GM12878 (cell line): Measurements from ENCODE around the gene SPATC1L. TPM values are rescaled to one million over a fixed set of nuclear protein-coding genes. Genes with fewer than 3 reads are reported as not detected.

Source experiments
- ATAC-seq: fragments of 200-7000 bp; cut with Tn5 transposase; 3 replicates; pipeline ENCODE4 v1.9.1; 2020; ENCODE audit warnings: mild to moderate bottlenecking, moderate library complexity
- BruUV-seq: library from RNA; stranded (reverse); fragments of 400-500 nt; replicated peaks from 2 replicates; lab custom pipeline; 2021; lab: Mats Ljungman, UMichigan
- CTCF ChIA-PET: fragments of 300-600 bp; sonication (Branson Sonifier 250); formaldehyde crosslinking; extraction: SDS; loops from one replicate; lab custom pipeline; 2021; ENCODE audit warnings: inconsistent platforms; lab: Yijun Ruan, JAX
- POLR2A ChIA-PET: fragments of 350-600 bp; formaldehyde crosslinking; extraction: SDS; loops from one replicate; lab custom pipeline; 2021; ENCODE audit warnings: inconsistent platforms; lab: Charles Lee
- RAD21 ChIA-PET: fragments of 300-600 bp; sonication (Branson Sonifier 250); formaldehyde crosslinking; loops from one replicate; lab custom pipeline; 2023; ENCODE audit warnings: antibody characterized with exemption; ENCODE audit not compliant: unreplicated experiment; lab: Charles Lee
- SMC1A ChIA-PET: fragments of 300-600 bp; sonication (Branson Sonifier 250); formaldehyde crosslinking; loops from one replicate; lab custom pipeline; 2023; ENCODE audit not compliant: unreplicated experiment, uncharacterized antibody; lab: Charles Lee
- DNase-seq: peaks from one replicate; pipeline ENCODE4 v3.0.0-alpha.2; 2011; ENCODE audit warnings: low read depth, low spot score
- FAIRE-seq: peaks from 3 replicates; lab custom pipeline; 2011; peaks lifted over from hg19 to GRCh38; lab: Jason Lieb, UNC
- H2AFZ ChIP-seq: 2 replicates; pipeline ENCODE4 v1.6.0; 2011; ENCODE audit warnings: low read depth, low read length, control low read depth; ENCODE audit not compliant: control insufficient read depth
- H3K27ac ChIP-seq: 2 replicates; pipeline ENCODE4 v1.5.1; 2011; ENCODE audit warnings: control low read depth; ENCODE audit not compliant: control insufficient read depth, insufficient read depth
- H3K27me3 ChIP-seq, 2 experiments: replicated peaks in 1 of 2; 2 replicates each; pipeline versions ENCODE4 v1.6.0 to v1.6.1; 2011; ENCODE audit warnings: low read length in 1 of 2; ENCODE audit not compliant: control insufficient read depth in 2 of 2, insufficient read depth in 2 of 2
- H3K36me3 ChIP-seq, 2 experiments: 2 replicates each; pipeline ENCODE4 v1.5.1; 2011; ENCODE audit warnings: low read length in 1 of 2; ENCODE audit not compliant: control insufficient read depth in 2 of 2, insufficient read depth in 2 of 2
- H3K4me1 ChIP-seq: 2 replicates; pipeline ENCODE4 v1.6.1; 2011; ENCODE audit warnings: mild to moderate bottlenecking, low read length, moderate library complexity, mixed read lengths; ENCODE audit not compliant: control insufficient read depth, insufficient read depth
- H3K4me2 ChIP-seq: 2 replicates; pipeline ENCODE4 v1.6.0; 2011; ENCODE audit warnings: control low read depth; ENCODE audit not compliant: control insufficient read depth, insufficient read depth
- H3K4me3 ChIP-seq: fragments of 200-600 bp; sonication (generic); 2 replicates; pipeline ENCODE4 v1.5.1; 2016
- H3K79me2 ChIP-seq: 2 replicates; pipeline ENCODE4 v1.6.0; 2011; ENCODE audit warnings: low read length; ENCODE audit not compliant: control insufficient read depth, insufficient read depth
- H3K9ac ChIP-seq: 2 replicates; pipeline ENCODE4 v1.8.0; 2011; ENCODE audit warnings: low read length, control low read depth, mixed read lengths; ENCODE audit not compliant: control insufficient read depth, insufficient read depth
- H3K9me3 ChIP-seq: replicated peaks from 3 replicates; pipeline ENCODE4 v1.5.1; 2011; ENCODE audit warnings: mild to moderate bottlenecking, low read length; ENCODE audit not compliant: control insufficient read depth, insufficient read depth
- H4K20me1 ChIP-seq: 2 replicates; pipeline ENCODE4 v1.6.0; 2011; ENCODE audit not compliant: control insufficient read depth, insufficient read depth
- ATF7 ChIP-seq: fragments of 450-650 bp; IDR thresholded peaks from 2 replicates; pipeline ENCODE4 v1.6.1; 2016; ENCODE audit warnings: low read depth, mild to moderate bottlenecking
- CBX5 ChIP-seq: sonication (generic); IDR thresholded peaks from 2 replicates; pipeline ENCODE4 v1.6.1; 2016; ENCODE audit warnings: low read depth, moderate library complexity, mild to moderate bottlenecking, inconsistent platforms
- CHD1 ChIP-seq: IDR thresholded peaks from 2 replicates; pipeline ENCODE4 v1.6.1; 2012; ENCODE audit warnings: low read depth, low read length, improper control_type of control experiment
- CHD2 ChIP-seq: IDR thresholded peaks from 2 replicates; pipeline ENCODE4 v1.6.1; 2011; ENCODE audit warnings: low read depth, low read length, improper control_type of control experiment, borderline replicate concordance
- E2F4 ChIP-seq: IDR thresholded peaks from 2 replicates; pipeline ENCODE4 v1.6.1; 2012; ENCODE audit warnings: low read depth, low read length, improper control_type of control experiment
- EED ChIP-seq: sonication (generic); IDR thresholded peaks from 2 replicates; pipeline ENCODE4 v1.6.1; 2016; ENCODE audit warnings: antibody characterized with exemption, low read depth
- ETV6 ChIP-seq, 2 experiments: fragments of 450-650 bp in 1 of 2; IDR thresholded peaks in 1 of 2; conservative IDR thresholded peaks in 1 of 2; 2 replicates each; pipeline ENCODE4 v1.6.1; 2014; ENCODE audit warnings: antibody characterized with exemption in 1 of 2, borderline replicate concordance in 1 of 2, low read depth in 1 of 2, mild to moderate bottlenecking in 1 of 2, moderate library complexity in 1 of 2
- GABPA ChIP-seq: IDR thresholded peaks from 2 replicates; pipeline ENCODE4 v1.6.1; 2014; ENCODE audit warnings: antibody characterized with exemption, low read depth, mild to moderate bottlenecking, inconsistent platforms
- HDAC2 ChIP-seq: fragments of 200-600 bp; sonication (generic); IDR thresholded peaks from 2 replicates; pipeline ENCODE4 v1.6.1; 2017
- HDAC6 ChIP-seq: fragments of 200-600 bp; sonication (generic); IDR thresholded peaks from one replicate; pipeline ENCODE4 v1.8.0; 2017; ENCODE audit warnings: antibody characterized with exemption; ENCODE audit not compliant: unreplicated experiment
- IKZF1 ChIP-seq: fragments of 450-650 bp; conservative IDR thresholded peaks from 2 replicates; pipeline ENCODE4 v1.6.1; 2017; ENCODE audit warnings: antibody characterized with exemption, mild to moderate bottlenecking
- RCOR1 ChIP-seq: conservative IDR thresholded peaks from 2 replicates; pipeline ENCODE4 v1.6.1; 2012; ENCODE audit warnings: low read depth, low read length, improper control_type of control experiment
- SIX5 ChIP-seq: IDR thresholded peaks from 2 replicates; pipeline ENCODE4 v1.6.1; 2011; ENCODE audit warnings: mild to moderate bottlenecking, low read depth, low read length, moderate library complexity; ENCODE audit not compliant: severe bottlenecking
- SMAD5 ChIP-seq: IDR thresholded peaks from 2 replicates; pipeline ENCODE4 v1.6.1; 2016; ENCODE audit warnings: antibody characterized with exemption, low read depth
- SP1 ChIP-seq: IDR thresholded peaks from one replicate; pipeline ENCODE4 v1.6.1; 2011; ENCODE audit warnings: low read depth, low read length
- TBL1XR1 ChIP-seq: IDR thresholded peaks from 2 replicates; pipeline ENCODE4 v1.6.1; 2012; ENCODE audit warnings: low read depth, low read length, improper control_type of control experiment
- ZNF384 ChIP-seq: IDR thresholded peaks from 2 replicates; pipeline ENCODE4 v1.6.1; 2012; ENCODE audit warnings: low read depth, mild to moderate bottlenecking, low read length, improper control_type of control experiment, borderline replicate concordance
- WGBS: methylation state at CpG from one replicate; pipeline ENCODE4 v1.1.6; 2016; ENCODE audit warnings: low lambda C conversion rate; ENCODE audit not compliant: insufficient replicate concordance, insufficient coverage; ENCODE audit errors: missing lambda C conversion rate; 5-methylcytosine and 5-hydroxymethylcytosine counted together
- in situ Hi-C: fragments of 300-500 bp; cut with MboI; formaldehyde crosslinking; loops from 9 replicates; pipeline ENCODE4 v1.14.3; 2018; ENCODE audit warnings: mixed read lengths
- intact Hi-C: fragments of 100-400 bp; cut with micrococcal nuclease; formaldehyde crosslinking; loops from one replicate; pipeline ENCODE4 v1.14.2; 2022; ENCODE audit not compliant: unreplicated experiment
- polyA plus RNA-seq, 11 experiments: library from polyadenylated mRNA; depleted of rRNA in 4 of 11; unstranded in 6 of 11; stranded (reverse) in 5 of 11; fragments of >200 nt; fragmentation: Nextera tagmentation in 4 of 11; fragmentation: Illumina TruSeq in 1 of 11; extraction: Ambion mirVana in 4 of 11; extraction: Trizol in 1 of 11; gene quantifications; 1 replicate in 1 of 11; 2 replicates in 10 of 11; pipeline versions ENCODE4 v1.2.1 to v1.2.3, GENCODE V29; 2011 to 2016; ENCODE audit warnings: inconsistent platforms in 2 of 11, missing spikeins in 2 of 11, low read depth in 1 of 11
- total RNA-seq, 4 experiments: library from RNA; depleted of rRNA in 3 of 4; stranded (reverse); fragments of >200 nt in 3 of 4; fragmentation: Illumina TruSeq in 1 of 4; extraction: Trizol in 1 of 4; gene quantifications; 2 replicates each; pipeline versions ENCODE4 v1.2.1 to v1.2.3, GENCODE V29; 2013 to 2021

SPATC1L gene
- total and polyA plus RNA-seq, 10 of the 15 experiments (the other 5 are each of a cell fraction or from before 2014, with no cell fraction given), result 1.4 to 16.0 (median 7.0) TPM; not detected in 2

- no peaks in the 10 kb centered on the region for H4K20me1 ChIP-seq
- WGBS, result 100% methylated on average over 2 of the region's 4 CpGs
- H2AFZ ChIP-seq, result no peak overlapping the region
- H3K27me3 ChIP-seq, result no peaks in the 10 kb centered on the region
- ATAC-seq, result no peak
- FAIRE-seq, result no peak
- no peak for DNase-seq
- in situ Hi-C loops, result no loop called here
- no peaks in the 10 kb centered on the region for H3K36me3 ChIP-seq
- RAD21 ChIA-PET, result no interaction called here
- TF ChIP-seq IKZF1, result no peak
- TF ChIP-seq TBL1XR1, result no peak
- TF ChIP-seq RCOR1, result no peak
- no peak for TF ChIP-seq SP1
- no peak for TF ChIP-seq HDAC6
- no peak for TF ChIP-seq HDAC2
- no peak for TF ChIP-seq ZNF384
- no peak for TF ChIP-seq SMAD5
- no peak for TF ChIP-seq CHD1
- H3K79me2 ChIP-seq, result no peaks in the 10 kb centered on the region
- BruUV-seq, result no TSS peak
- no peak overlapping the region for H3K4me3 ChIP-seq
- CTCF ChIA-PET, result interaction anchor here (0.8 kb wide), 1 partner anchor 252 kb away, joined by 3 read pairs; no protein-coding TSS in a partner anchor
- POLR2A ChIA-PET, result no interaction called here
- intact Hi-C loops, result no loop called here
- H3K9me3 ChIP-seq, result no peaks in the 10 kb centered on the region; the same call in 2 of the 3 replicates
- H3K4me2 ChIP-seq, result no peak overlapping the region
- no peak overlapping the region for H3K27ac ChIP-seq
- SMC1A ChIA-PET, result no interaction called here
- no peak overlapping the region for H3K9ac ChIP-seq
- H3K4me1 ChIP-seq, result no peaks in the 10 kb centered on the region
Observed at GRCh38 chr21:46131588-46131837, 52.7 kb downstream of the SPATC1L start.

- ChIA-PET CTCF (interaction anchor here (0.6 to 1.1 kb wide), 3 partner anchors 13 to 1002 kb away, joined by 3 to 5 read pairs (median 5); no protein-coding TSS in a partner anchor), RAD21 (no interaction called here), SMC1A (no interaction called here), POLR2A (no interaction called here)
- in situ Hi-C loops (no loop called here), intact Hi-C loops (no loop called here)
- H3K4me2 ChIP-seq, result no peak overlapping the region
- FAIRE-seq (no peak), DNase-seq (no peak), ATAC-seq (no peak)
- BruUV-seq, result no TSS peak
- H3K9ac ChIP-seq, result no peak overlapping the region
- H2AFZ ChIP-seq, result no peak overlapping the region
- H3K4me1 ChIP-seq, result no peaks in the 10 kb centered on the region
- 39% methylated on average over 22 of the region's 22 CpGs for WGBS
- no peaks in the 10 kb centered on the region for H3K79me2 ChIP-seq
- H3K9me3 ChIP-seq, result no peaks in the 10 kb centered on the region; the same call in 2 of the 3 replicates
- H3K4me3 ChIP-seq, result no peak overlapping the region
- no peaks in the 10 kb centered on the region for H3K36me3 ChIP-seq
- no peak overlapping the region for H3K27ac ChIP-seq
- H3K27me3 ChIP-seq, result no peaks in the 10 kb centered on the region
- no peaks in the 10 kb centered on the region for H4K20me1 ChIP-seq
- no peak for TF ChIP-seq EED
- TF ChIP-seq CHD2, result no peak
- no peak for TF ChIP-seq ETV6 (conservative IDR thresholded peaks at IDR 0.05 in 1 of 2, IDR thresholded peaks at IDR 0.05 in 1 of 2; ENCODE audit: borderline replicate concordance in 1 of 2, low read depth in 1 of 2)
- no peak for TF ChIP-seq SIX5
- TF ChIP-seq CBX5, result no peak
- TF ChIP-seq E2F4, result no peak
- no peak for TF ChIP-seq GABPA
- no peak for TF ChIP-seq ATF7
Observed at GRCh38 chr21:46130831-46131587, 53.2 kb downstream of the SPATC1L start.
